HepG2 (cell line): ENCODE measurements around the gene UQCR10.

Experiments
- CTCF ChIP-seq: sonication (generic); formaldehyde crosslinking; IDR thresholded peaks from 2 replicates; pipeline ENCODE4 v1.5.0; 2020; ENCODE audit warnings: mild to moderate bottlenecking, missing genetic modification reagents, moderate library complexity
- ESRRA ChIP-seq: sonication (generic); formaldehyde crosslinking; IDR thresholded peaks from 2 replicates; pipeline ENCODE4 v1.5.1; 2020; ENCODE audit warnings: mild to moderate bottlenecking, low read depth, missing genetic modification reagents
- HOXA7 ChIP-seq: sonication (generic); formaldehyde crosslinking; IDR thresholded peaks from 2 replicates; pipeline ENCODE4 v1.8.1; 2022; ENCODE audit warnings: mild to moderate bottlenecking, missing genetic modification reagents, moderate library complexity
- PHF8 ChIP-seq: sonication (generic); formaldehyde crosslinking; IDR thresholded peaks from 2 replicates; pipeline ENCODE4 v1.5.0; 2020; ENCODE audit warnings: missing genetic modification reagents
- TAF1 ChIP-seq: sonication (generic); formaldehyde crosslinking; IDR thresholded peaks from 2 replicates; pipeline ENCODE4 v1.4.0; 2020; ENCODE audit warnings: missing genetic modification reagents
- ZNF24 ChIP-seq: fragments of 450-650 bp; IDR thresholded peaks from 2 replicates; pipeline ENCODE4 v1.6.1; 2017; ENCODE audit warnings: antibody characterized with exemption, mild to moderate bottlenecking
- ZNF510 ChIP-seq: sonication (generic); formaldehyde crosslinking; IDR thresholded peaks from 2 replicates; pipeline ENCODE4 v1.4.0; 2020; ENCODE audit warnings: low read depth, mild to moderate bottlenecking, missing genetic modification reagents
- TF ChIP-seq, protein P1 (sequence below): IDR thresholded peaks from 2 replicates; pipeline ENCODE4 v1.6.1; 2012; ENCODE audit warnings: inconsistent platforms
- TF ChIP-seq, protein P2 (sequence below): sonication (generic); formaldehyde crosslinking; IDR thresholded peaks from 2 replicates; pipeline ENCODE4 v1.4.0; 2020; ENCODE audit warnings: missing genetic modification reagents

- no peak for TF ChIP-seq CTCF
- no peak for TF ChIP-seq PHF8 (CRISPR knock-in tag)
- no peak for TF ChIP-seq TAF1
- TF ChIP-seq HOXA7 (CRISPR knock-in tag), result no peak
- TF ChIP-seq ZNF510 (CRISPR knock-in tag), result no peak
- TF ChIP-seq ZNF24, result no peak
- TF ChIP-seq, protein P1, sequence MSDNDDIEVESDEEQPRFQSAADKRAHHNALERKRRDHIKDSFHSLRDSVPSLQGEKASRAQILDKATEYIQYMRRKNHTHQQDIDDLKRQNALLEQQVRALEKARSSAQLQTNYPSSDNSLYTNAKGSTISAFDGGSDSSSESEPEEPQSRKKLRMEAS, result 0 out of 2 replicates have a peak, but pooled peaks have one; percentile 26
- TF ChIP-seq, protein P2, sequence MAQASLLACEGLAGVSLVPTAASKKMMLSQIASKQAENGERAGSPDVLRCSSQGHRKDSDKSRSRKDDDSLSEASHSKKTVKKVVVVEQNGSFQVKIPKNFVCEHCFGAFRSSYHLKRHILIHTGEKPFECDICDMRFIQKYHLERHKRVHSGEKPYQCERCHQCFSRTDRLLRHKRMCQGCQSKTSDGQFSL (CRISPR knock-in tag), result no peak
- no peak for TF ChIP-seq ESRRA (CRISPR knock-in tag)
Measured at GRCh38 chr22:29780748-29781676, 13.8 kb downstream of the UQCR10 start.
